Fibroblast of upper back skin (primary cell): ENCODE results near the gene DMRTC1.
"Not testable (repeated sequence)": the region's sequence is repeated elsewhere in the genome, so short reads cannot be mapped to it uniquely, and the experiment has no call there.

Experiments used
- DNase-seq: peaks from one replicate; pipeline ENCODE4 v3.0.0-alpha.2; 2013

DMRTC1 gene

GRCh38 chrX:72943819-72944169 is at the start of gene DMRTC1:
Gene DMRTC1, minus strand, starts transcription at chrX:72943837. Its CDS starts 68,143 bp downstream, at chrX:72875694.
- not testable (repeated sequence) for DNase-seq

DNA sequence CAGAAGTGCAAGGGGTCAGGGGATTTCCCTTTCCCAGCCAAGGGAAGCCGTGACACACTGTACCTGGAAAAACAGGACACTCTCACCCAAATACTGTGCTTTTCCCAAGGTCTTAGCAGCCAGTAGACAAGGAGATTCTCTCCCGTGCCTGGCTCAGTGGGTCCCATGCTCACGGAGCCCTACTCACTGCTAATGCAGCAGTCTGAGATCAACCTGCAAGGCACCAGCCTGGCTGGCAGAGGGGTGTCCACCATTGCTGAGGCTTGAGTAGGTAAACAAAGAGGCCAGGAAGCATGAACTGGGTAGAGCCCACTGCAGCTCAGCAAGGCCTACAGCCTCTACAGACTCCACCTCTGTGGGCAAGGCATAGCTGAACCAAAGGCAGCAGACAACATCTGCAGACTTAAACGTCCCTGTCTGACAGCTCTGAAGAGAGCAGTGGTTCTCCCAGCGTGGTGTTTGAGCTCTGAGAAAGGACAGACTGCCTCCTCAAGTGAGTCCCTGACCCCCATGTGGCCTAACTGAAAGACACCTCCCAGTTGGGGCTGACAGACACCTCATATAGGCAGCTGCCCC is 37.3 kb upstream of the DMRTC1 start:
- not testable (repeated sequence) for DNase-seq

GRCh38 chrX:72974885-72975284 is 31.2 kb upstream of the DMRTC1 start:
- not testable (repeated sequence) for DNase-seq

DNA sequence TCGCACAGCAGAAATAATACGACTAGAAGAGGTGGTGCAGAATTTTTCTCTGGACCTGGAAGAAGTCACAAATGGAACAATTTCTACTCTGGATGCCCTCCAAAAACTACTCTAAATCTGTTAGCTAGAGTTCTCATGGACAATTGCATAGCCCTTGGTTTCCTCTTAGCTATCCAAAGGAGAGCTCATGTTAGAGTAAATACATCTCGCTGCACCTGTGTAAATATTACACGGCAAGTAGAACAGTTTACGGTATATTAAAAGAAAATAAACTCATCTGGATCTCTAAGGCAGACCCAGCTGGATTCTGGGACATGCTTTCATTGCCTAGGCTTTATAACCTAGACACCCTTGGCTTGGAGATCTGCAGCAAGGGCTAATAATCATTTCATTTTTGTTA is 28.2 kb upstream of the DMRTC1 start:
- not testable (repeated sequence) for DNase-seq

GRCh38 chrX:72959971-72960370 is 16.3 kb upstream of the DMRTC1 start:
- DNase-seq: not testable (repeated sequence)

- DNase-seq: not testable (repeated sequence)
Observed at GRCh38 chrX:72943035-72943818, 410 bp downstream of the DMRTC1 start.

GRCh38 chrX:72942272-72942671 is 1.4 kb downstream of the DMRTC1 start:
- not testable (repeated sequence) for DNase-seq

DNA sequence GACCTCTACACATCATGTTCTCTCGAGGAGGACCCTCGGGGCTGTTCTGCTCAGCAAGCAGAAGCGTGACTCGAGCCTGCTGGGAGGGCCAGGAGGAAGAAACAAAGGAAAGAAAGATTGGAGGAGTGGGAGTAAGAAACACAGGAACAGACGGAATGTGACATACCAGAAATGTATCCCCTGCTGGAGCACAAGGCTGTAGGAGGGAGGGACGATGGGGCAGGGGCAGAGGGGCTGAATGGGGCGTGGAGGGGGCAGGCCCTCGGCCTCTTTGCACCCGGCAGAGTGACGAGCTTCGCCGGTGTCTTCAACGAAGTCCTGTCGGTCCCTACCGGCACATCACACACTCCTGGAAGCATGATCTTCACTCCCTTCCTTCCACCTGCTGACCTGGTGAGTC is 5.7 kb downstream of the DMRTC1 start, which contains the start of gene FAM236A:
Gene FAM236A (plus strand): TSS at position 301 of the 400 bp plus-strand sequence. CDS start 57 bp downstream, at position 358.
- DNase-seq: not testable (repeated sequence)

- DNase-seq: not testable (repeated sequence)
Observed at GRCh38 chrX:72936882-72937455, 6.7 kb downstream of the DMRTC1 start.

DNA sequence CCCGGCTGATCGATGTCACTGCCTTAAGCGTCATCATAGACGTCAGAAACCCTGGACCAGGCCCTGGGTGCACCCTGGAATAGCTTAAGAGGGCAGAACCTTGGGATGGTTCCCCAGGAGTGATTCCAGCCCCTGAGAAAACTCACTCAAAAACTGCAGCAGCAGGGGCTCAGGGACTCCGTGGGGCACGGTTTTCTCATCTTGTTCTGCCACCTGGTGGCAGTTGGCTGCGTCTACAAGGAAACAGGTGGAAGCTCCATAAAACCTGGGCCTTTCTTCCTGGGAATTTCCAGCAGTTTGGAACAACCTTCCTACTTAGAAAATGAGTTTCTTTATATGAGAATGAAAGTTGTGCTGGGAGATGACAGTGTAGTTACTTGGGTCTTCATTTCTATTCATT is 7.2 kb downstream of the DMRTC1 start:
- not testable (repeated sequence) for DNase-seq

- not testable (repeated sequence) for DNase-seq
Observed at GRCh38 chrX:72932283-72932682, 11.4 kb downstream of the DMRTC1 start.

GRCh38 chrX:72916096-72916495 is 27.5 kb downstream of the DMRTC1 start:
- DNase-seq: not testable (repeated sequence)

DNA sequence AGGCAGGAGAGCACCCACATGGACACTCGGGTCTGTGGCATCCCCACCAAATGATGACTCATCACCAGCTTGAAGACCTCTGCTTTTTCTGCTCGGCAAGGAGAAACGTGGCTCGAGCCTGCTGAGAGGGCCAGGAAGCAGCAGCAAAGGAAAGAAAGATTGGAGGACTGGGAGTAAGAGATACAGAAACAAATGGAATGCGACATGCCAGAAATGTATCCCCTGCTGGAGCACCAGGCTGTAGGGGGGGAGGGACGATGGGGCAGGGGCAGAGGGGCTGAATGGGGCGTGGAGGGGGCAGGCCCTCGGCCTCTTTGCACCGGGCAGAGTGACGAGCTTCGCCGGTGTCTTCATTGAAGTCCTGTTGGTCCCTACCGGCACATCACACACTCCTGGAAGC is 31.3 kb downstream of the DMRTC1 start, which contains the start of gene FAM236C:
Gene FAM236C (plus strand): TSS at position 301 of the 400 bp plus-strand sequence. CDS start 100 bp downstream, outside the sequence.
- not testable (repeated sequence) for DNase-seq

DNA sequence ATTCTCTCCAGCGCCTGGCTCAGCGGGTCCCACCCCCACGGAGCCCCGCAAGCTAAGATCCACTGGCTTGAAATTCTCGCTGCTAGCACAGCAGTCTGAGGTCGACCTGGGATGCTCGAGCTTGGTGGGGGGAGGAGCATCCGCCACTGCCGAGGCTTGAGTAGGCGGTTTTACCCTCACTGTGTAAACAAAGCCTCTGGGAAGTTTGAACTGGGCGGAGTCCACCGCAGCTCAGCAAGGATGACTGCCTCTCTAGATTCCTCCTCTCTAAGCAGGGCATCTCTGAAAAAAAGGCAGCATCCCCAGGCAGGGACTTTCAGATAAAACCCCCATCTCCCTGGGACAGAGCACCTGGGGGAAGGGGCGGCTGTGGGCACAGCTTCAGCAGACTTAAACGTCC is 53.9 kb downstream of the DMRTC1 start:
- not testable (repeated sequence) for DNase-seq

GRCh38 chrX:72882898-72883297 is 60.7 kb downstream of the DMRTC1 start:
- DNase-seq: not testable (repeated sequence)

- not testable (repeated sequence) for DNase-seq
Observed at GRCh38 chrX:72837532-72837931, 106.1 kb downstream of the DMRTC1 start.

- DNase-seq: not testable (repeated sequence)
Observed at GRCh38 chrX:72830701-72831100, 112.9 kb downstream of the DMRTC1 start.
